HS-27A (cell line): ENCODE results near the gene LIMK2.
A peak's percentile ranks its signal among the peaks of the same experiment; 100 is the strongest.
"Not testable (repeated sequence)": the region's sequence is repeated elsewhere in the genome, so short reads cannot be mapped to it uniquely, and the experiment has no call there.

Source experiments
- DNase-seq: peaks from one replicate; pipeline ENCODE4 v3.0.0-alpha.2; 2012; ENCODE audit warnings: low read depth, missing footprints

LIMK2 gene

DNA sequence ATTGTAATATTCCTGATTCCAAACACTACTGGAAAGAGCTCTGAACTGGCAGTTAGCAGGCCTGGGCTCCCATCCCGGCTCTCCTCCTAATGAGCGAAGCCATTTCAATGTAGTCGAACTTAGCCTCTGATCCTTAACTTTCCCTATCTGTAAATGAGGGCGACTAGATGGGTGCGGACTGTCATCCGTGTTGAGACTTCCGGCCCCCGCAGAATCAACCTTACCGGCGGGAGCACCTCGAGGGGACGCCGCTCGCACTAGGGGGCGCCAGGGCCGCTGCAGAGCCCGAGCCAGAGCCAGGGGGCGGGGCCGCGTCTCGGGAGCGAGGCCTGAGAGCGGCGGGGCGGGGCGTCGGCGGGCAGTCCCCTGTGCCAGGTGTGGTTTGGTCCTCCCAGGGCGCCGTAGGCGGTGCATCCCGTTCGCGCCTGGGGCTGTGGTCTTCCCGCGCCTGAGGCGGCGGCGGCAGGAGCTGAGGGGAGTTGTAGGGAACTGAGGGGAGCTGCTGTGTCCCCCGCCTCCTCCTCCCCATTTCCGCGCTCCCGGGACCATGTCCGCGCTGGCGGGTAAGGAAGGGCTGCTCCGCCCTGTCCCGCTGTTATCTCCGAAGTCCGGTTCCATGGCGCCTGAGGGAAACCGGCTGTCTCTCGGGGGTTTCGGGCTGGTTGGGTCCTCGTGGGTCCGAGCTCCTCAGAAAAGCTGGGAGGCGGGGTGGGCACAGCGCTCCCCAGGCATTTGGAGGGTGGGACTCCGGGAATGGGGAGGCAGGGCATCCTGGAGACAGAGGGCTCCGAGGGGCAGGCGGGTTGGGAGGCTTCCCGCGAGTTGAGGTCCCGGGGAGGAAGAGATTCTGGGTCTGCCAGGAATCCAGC, at the start of gene LIMK2:
Gene LIMK2 (plus strand): TSS at position 437 of the 869 bp plus-strand sequence. CDS start 111 bp downstream, at position 548.
- peak; percentile 45 for DNase-seq

DNA sequence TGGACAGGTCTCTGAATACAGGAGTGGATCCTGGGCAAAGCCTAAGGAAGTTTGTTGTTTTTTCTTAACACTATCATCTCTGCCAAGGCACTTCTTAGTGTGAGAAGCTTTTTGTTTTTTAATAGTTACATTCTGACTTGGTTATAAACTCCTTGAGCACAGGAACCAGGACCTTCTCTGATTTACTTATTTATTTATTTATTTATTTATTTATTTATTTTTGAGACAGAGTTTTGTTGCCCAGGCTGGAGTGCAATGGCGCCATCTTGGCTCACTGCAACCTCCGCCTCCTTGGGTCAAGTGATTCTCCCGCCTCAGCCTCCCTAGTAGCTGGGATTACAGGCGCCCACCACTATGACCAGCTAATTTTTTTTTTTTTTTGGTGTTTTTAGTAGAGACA, 41.1 kb upstream of the LIMK2 start:
- DNase-seq: no peak

DNA sequence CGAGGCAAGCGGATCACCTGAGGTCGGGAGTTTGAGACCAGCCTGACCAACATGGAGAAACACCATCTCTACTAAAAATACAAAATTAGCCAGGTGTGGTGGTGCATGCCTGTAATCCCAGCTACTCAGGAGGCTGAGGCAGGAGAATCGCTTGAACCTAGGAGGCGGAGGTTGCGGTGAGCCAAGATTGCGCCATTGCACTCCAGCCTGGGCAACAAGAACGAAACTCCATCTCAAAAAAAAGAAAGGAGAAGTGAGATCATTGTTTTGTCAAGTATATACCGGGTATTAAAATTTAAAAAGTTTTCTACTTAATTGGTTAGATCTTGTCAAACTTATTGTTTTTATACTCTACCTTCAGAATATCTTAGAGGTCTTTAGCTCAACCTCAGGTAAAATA, 40.4 kb upstream of the LIMK2 start:
- not testable (repeated sequence) for DNase-seq

DNA sequence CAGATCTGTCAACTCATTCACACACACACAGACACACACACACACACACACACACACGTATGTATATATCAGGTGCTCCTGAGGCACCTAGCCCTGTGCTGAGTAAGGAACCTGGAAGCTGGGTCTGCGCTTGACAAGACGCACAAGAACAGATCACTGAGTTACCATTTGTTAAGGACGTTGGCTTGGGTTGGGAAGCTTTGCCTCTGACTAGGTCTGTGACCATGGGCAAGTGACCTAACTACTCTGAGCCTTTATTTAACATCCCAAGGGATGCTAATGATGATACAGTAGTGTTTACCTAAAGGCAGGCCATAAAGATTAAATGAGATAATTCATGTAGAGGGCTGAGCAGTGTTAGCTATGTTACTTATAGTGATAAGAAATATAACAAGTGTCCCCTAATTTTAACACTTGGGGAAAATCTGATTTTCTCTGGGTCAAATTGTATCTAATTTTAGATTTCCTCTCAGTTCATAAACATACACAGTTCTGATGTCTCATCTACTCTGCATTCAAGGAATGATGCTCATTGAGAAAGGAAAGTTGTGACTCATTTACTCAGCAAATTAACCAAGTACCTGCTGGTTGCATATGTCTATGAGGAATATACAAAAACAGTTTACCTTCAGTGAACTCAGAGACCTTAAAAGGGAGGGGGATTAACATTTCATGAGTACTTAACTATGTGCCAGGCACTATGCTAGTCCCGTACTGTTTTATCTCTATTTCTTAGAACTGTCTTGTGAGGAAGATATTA, 38.5 kb upstream of the LIMK2 start:
- DNase-seq: no peak

DNA sequence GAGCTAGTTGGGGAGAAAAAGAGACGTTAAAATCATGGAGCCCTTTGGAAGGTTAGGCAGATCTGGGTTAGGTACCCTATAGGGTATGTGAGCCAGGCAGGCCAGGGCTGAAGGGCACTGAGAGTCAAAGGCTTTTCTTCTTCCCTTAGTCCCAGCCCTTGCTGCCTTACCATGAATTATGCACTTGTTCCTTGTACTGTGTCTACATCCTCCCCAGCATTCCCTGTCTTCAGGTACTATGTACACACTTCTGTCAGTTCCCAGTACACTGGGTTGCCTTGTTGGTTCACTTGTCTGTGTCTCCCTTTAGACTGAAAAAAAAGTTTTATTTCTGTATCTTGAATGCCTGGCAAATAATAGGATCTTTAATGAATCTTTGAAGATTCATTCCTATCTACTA, 35.2 kb upstream of the LIMK2 start:
- no peak for DNase-seq

DNA sequence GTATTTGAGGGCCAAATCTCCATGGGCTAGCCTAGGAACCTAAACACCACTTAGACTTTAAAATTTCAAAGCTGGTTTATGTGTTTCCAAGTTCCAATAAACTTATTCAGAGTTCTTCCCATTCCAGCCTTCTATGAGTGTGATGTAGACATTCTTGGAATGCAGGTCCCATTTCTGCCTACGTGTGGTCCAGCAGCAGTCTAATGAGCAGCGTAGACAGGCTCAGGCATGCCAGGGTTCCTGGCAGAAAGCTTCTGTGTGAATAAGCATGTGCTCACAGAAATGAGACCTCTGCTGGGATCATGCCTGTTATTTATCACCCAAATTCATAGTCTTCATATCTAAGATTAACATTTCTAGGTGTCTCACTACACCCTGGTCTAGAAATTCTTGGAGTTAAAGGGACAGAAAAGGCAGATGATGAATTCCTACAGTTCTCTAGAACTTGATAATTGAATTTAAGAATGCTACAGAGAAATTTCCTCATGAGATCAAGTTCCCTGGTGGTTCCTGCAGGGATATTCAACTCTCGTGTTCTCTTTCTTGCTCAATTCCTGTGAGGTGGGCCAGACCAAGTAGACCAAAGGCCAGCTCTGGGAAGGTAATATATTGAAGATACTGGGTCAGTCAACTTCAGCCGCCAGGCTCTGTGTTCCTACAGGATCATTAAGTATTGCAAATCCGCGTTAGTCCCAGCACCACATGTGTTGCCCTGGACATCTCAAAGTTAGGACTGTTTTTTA, 34.5 kb upstream of the LIMK2 start:
- peak; percentile 82 for DNase-seq

DNA sequence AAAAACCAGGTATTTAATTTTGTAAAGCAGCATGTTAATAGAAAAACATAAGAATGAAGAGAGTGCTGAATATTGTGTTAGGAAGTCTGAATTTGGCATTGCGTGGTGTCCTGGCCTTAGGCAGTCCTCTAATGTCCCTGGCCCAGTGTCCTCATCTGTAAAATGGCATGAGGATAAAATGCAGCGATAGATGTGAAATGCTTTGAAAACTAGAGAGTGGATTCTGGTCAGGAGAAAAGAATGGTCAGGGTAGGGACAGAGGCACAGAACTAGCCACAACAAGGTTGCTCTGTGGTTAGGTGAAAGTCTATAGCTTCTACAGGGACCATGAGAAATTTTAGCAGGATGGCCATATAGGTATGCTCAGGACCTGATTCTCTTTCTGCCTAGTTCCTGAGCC, 33.2 kb upstream of the LIMK2 start:
- DNase-seq: no peak

DNA sequence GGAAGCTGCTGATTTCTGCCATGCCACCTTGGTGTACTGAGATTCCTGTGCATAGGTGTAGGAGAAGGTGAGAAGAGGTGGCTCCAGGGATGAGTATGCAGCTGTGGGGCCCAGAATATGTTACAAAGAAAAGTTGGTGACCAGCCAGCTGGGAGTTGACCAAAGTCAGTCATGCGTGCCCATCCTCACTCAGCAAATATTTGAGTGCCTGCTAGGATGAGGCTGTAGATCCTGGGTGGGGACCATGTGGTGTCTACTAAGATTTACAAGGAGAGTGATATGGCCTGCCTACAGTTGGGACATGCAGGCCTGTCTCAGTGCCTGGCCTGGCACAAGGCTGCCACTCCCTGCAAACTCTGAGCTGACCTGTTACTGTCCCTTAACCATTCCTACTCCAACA, 32.8 kb upstream of the LIMK2 start:
- peak; percentile 61 for DNase-seq

DNA sequence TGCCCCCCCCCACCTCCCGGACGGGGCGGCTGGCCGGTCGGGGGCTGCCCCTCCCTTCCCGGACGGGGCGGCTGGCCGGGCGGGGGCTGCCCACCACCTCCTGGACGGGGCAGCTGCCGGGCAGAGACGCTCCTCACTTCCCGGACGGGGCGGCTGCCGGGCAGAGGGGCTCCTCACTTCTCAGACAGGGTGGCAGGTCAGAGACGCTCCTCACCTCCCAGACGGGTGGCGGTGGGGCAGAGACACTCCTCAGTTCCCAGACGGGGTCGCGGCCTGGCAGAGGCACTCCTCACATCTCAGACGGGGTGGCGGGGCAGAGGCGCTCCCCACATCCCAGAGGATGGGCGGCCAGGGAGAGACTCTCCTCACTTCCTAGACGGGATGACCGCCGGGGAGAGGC, 28.1 kb upstream of the LIMK2 start:
- DNase-seq: no peak

DNA sequence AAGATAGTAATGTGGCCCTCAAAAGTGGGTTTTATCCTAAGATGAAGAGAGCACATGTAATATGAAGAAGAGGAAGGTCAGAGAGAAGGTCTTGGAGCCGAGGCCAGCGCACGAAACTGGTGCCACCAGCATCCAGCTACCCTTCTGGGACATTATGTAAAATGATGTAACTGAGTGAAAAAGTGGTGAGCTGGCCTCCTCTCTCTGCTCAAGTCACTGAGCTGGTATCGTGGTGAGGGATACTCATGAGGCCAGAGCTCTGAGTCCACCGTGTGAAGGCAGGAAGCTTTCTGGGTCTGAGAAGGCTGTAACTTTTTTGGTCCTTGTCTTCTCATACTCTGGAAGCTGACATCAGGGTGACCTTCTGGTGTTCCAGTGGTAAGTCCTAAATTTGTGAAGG, 27.0 kb upstream of the LIMK2 start:
- no peak for DNase-seq

DNA sequence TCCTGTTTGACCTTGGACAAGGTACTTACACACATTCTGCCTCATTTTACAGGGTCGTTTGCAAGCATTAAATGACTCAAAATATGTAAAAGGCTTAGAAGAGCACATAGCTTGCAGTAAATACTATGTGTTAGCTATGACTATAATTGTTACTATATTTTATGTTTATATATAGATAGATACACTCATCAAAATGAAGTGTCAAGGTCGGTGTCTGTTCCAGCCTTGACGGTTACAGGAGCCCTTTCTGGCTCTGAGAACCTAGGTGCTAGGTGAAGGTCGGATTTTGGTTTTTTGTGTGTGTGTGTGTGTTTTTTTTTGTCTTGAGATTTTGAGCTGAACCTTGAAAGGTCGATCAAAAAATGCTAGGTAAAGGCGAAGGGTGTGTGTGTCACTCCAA, 24.5 kb upstream of the LIMK2 start:
- no peak for DNase-seq

DNA sequence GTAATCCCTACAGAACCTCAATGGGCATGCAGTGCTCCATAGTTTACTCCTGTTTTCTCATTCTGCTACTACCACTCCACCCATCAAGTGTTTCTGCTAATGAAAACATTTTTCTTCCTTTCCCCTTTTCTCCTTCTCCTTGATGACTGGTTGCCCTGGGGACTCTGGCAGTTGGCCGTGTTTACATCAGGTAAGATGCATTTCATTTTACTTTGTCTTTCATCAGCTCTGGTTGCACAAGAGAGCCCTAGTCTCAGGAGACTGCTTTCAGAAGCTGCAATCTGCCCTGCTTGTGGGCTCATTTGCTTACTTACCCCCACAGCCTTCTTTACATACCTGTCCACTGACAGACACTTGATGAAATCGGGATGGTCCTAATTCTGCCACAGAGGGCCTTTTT, 19.6 kb upstream of the LIMK2 start:
- no peak for DNase-seq

DNA sequence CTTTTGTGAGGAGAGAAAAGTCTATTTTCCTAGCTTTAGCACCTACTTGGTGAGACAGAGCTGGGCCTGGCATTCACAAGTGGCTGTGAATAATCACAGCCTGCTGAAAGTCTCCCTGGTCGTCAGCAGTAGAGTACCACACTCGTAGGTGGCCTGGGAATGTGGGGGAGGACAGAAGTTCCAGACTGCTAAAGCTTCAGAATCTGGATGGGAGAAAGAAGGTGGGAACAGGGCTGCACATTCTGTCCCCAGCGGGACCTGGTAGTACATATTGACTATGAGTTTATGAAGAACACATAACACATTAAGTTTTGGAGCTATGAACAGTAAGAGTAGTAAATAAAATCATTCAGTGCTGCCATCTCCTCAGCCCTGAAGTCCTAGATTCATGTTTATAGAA, 19.0 kb upstream of the LIMK2 start:
- DNase-seq: no peak

DNA sequence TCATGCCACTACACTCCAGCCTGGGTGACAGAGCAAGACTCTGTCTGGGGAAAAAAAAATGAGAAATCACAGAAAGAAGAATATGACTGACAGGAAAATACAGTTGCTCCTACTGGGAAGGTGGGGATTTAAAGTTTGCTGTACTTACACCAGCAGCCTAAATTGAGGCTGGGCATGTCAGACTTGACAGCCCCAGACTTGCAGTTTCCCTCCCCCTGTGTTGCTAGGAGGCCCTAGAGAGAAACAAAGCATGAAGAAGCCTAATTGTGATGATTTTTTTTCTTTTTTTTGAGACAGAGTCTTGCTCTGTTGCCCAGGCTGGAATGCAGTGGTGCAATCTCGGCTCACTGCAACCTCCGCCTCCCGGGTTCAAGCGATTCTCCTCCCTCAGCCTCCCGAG, 17.4 kb upstream of the LIMK2 start:
- DNase-seq: not testable (repeated sequence)

DNA sequence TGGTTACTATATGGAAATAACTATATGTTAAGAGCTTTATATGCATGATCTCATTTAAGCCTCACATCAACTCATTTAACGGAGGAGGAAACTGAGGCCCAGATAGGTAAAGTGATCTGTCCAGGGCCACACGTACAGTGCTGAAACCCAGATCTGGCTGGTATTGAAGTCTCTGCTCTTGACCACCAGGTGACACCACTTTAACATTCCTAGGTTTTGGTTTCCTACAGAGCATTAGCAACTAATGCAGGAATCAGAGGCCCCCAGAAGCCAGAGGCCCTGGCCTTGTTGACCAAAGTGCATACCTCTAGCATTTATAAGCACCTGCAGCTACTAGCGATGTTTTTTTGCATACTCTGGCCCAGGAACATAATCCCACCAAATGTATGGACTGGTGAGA, 12.9 kb upstream of the LIMK2 start:
- no peak for DNase-seq

DNA sequence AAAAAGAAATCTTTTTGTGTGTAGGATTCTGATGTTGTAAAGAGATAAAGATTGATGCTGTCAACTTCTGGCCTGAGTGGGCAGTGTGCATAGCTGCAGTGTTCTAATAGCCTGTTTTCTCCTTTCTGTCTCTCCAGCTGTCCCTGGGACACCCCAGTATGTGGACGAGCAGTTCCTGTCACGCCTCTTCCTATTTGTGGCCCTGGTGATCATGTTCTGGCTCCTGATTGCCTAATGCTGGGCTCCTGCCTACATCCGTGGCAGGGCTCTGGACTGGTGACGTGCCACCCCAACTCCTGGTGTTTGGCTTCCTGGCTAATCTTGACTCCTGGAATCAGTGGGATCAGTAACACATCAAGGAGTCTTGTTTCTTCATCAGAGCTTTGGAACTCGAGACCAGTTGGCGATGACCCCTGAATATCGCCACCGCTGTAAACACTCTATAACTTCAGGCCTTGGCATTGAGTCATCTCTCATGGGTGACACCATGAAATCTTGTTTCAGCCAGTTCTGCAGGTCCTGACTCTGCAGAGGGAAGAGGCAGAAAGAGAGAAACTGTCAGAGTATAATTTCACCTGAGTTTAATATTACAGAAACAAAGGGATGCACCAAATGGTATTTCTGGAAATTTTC, 7.6 kb upstream of the LIMK2 start:
- DNase-seq: not testable (repeated sequence)

DNA sequence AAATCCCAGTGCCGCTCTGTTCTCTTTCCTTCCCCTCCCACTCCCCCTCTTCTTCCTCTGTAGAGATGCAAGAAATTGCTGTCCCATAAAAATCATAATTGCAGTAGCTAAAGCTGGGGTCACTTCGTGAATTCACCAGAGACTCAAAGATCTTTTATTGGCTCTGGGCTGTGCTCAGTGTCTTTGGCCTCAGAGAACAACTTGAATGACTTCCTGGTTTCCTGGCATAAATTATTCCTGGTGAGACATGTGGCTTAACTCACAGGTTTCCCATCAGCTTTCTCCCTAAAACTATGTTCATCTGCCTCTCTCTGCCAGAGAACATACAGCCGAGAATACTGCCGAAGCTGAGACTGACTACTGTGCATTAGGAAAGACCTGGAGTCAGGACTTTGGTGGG, 7.0 kb upstream of the LIMK2 start:
- DNase-seq: not testable (repeated sequence)

DNA sequence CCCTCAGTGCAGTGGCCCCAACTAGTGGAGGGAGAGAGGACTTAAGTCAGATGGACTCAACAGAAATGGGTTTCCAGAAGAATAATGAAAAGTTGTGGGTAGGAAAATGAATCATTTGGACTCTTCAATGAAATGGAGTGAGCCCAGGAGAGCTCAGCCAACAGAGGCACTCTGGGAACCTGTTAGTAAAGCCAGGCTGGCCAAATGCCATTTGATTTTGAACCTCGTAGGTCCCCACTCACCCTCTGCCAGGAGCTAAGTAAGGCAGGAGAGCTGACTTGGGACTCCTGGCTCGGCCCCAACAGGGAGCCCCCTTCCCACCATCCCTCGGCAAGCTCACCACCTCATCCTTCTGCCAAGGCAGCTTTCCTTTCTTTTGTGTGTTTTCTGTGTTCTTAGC, 5.6 kb upstream of the LIMK2 start:
- DNase-seq: not testable (repeated sequence)

DNA sequence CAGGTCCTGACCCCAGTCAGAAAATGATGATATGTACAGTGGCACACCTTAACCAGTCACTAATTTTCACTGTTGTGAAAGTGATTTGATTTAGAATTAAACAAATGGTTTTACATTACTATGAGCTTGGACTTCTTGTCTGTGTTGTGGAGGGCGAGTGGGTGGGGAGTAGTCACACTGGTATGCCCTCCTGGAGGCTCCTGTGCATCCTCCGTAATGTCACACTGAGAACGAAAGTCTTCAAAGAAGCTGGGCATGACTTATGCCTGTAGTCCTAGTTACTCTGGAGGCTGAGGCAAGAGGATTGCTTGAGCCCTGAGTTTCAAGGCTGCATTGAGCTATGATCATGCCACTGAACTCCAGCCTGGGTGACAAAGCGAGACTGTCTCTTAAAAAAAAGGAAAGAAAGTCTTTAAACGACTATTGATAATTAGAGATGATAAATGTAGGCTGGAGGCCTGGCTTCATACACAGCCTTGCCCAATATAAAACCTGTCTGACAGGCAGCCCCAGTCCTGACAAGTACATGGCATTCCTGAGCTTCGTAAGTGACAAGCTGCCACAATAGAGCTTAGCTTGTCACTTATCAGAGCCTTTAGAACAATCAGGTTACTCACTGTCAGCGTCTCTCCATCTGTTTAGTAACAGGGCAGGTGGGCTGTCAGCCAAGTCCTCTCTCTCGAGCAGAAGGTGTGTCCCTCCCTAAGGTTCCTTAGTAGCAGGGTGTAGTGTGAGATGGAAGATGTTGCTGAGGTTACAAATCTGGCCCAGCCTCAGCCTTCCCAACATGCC, 5.0 kb upstream of the LIMK2 start:
- no peak for DNase-seq

DNA sequence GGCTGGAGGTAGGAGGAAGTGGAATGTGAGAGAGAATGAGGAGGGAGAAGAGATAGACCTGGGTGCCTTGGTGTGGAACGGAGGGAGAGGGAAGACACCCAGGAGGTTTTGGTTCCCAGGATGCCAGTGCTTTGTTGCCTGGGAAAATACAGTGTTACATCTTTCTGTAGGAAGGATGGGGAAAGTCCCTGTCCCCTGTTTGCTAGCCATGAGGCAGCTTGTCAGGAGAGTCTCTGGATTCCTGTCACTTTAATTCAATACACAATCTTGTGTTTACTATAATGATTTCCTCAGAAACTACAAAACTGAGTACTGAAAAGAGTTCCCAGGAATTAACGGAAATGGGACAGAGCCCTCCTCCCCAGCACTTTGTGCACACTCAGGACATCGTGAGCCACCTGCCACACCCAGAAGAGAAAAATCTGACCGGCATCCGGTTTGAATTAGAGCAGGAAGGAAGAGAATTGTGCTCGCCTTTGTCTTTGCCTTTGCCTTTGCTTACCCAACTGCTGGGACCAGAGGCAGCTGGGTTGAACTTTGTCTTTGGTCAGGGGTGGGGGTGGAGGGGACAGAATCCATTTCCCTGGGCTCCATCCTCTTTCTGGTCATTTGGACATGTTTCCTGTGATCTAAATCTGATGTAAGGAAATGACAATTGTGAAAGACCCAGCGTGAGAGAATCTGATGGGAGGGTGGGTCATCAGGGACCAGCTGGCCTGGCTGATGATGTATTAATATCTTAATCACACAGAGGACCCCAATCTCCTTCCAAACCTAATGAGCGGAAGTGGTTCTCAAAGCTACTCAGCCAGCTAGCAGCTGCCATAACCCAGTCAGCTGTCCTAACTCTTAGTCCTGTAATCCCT, 1.3 kb upstream of the LIMK2 start:
- DNase-seq: no peak
